ENCODE data around the gene NAA60. TPM values are rescaled to one million over a fixed set of nuclear protein-coding genes. Genes with fewer than 3 reads are reported as not detected.

The NAA60 gene
- polyA plus RNA-seq, 1 of the 3 experiments (the other 2 are of a cell fraction) = 17.2 TPM

- TF ChIP-seq SIN3A (IDR thresholded peaks at IDR 0.05; ENCODE audit: borderline replicate concordance, low read depth, low read length) = no peak
- no peak for TF ChIP-seq MEF2A (IDR thresholded peaks at IDR 0.05; ENCODE audit: borderline replicate concordance, low read depth)
- TF ChIP-seq PBX3 (IDR thresholded peaks at IDR 0.05) = no peak
- TF ChIP-seq YY1 (IDR thresholded peaks at IDR 0.05; ENCODE audit: low read depth) = no peak
- no peak for TF ChIP-seq JUND (IDR thresholded peaks at IDR 0.05)
- TF ChIP-seq REST (IDR thresholded peaks at IDR 0.05; ENCODE audit: low read depth, low read length) = no peak
- TF ChIP-seq ZBTB33 (IDR thresholded peaks at IDR 0.05; ENCODE audit: borderline replicate concordance, low read depth) = no peak
- TF ChIP-seq FOXM1 (IDR thresholded peaks at IDR 0.05; ENCODE audit: low read depth) = no peak
- TF ChIP-seq USF2 (IDR thresholded peaks at IDR 0.05; ENCODE audit: borderline replicate concordance, low read depth, low read length) = no peak
- TF ChIP-seq TAF1 (IDR thresholded peaks at IDR 0.05; ENCODE audit: borderline replicate concordance, low read depth, low read length) = no peak
- TF ChIP-seq USF1 (IDR thresholded peaks at IDR 0.05; ENCODE audit: borderline replicate concordance, low read depth) = no peak
- TF ChIP-seq RFX5 (IDR thresholded peaks at IDR 0.05; ENCODE audit: low read length) = no peak
- TF ChIP-seq RAD21 (IDR thresholded peaks at IDR 0.05; ENCODE audit: low read length) = no peak
- TF ChIP-seq NFIC (IDR thresholded peaks at IDR 0.05; ENCODE audit: borderline replicate concordance) = no peak
- no peak for TF ChIP-seq FOXJ3 (CRISPR knock-in tag; IDR thresholded peaks at IDR 0.05)
- no peak for TF ChIP-seq TEAD4 (IDR thresholded peaks at IDR 0.05; ENCODE audit: borderline replicate concordance, insufficient read depth)
- ChIA-PET POLR2A (no interaction called here), CTCF (no interaction called here)
- no peak overlapping the region for H3K4me3 ChIP-seq (ENCODE audit: low read depth in 2 of 2, low read length in 1 of 2)
- peaks cover 19% of the 10 kb centered on the region for H3K79me2 ChIP-seq (ENCODE audit: insufficient read depth)
- H3K9ac ChIP-seq = no peak overlapping the region
- H3K4me1 ChIP-seq (ENCODE audit: control insufficient read depth in 1 of 2, insufficient read depth in 2 of 2, low read depth in 1 of 2, low read length in 1 of 2) = peaks cover 5 to 13% of the 10 kb centered on the region in 2 experiments; a peak in 3 of 4 replicates
- no peak for DNase-seq
- H2AFZ ChIP-seq (ENCODE audit: low read depth) = no peak overlapping the region
- WGBS (ENCODE audit: low lambda C conversion rate) = 84% methylated on average over 10 of the region's 10 CpGs
- no peak overlapping the region for H3K27ac ChIP-seq (ENCODE audit: low read depth in 2 of 2, low read length in 1 of 2)
- no peaks in the 10 kb centered on the region for H3K9me3 ChIP-seq
- H3K9me2 ChIP-seq = no peaks in the 10 kb centered on the region
- no peaks in the 10 kb centered on the region for H3K27me3 ChIP-seq (ENCODE audit: insufficient read depth)
- H4K20me1 ChIP-seq (ENCODE audit: insufficient read depth) = peaks cover 5% of the 10 kb centered on the region
- no peaks in the 10 kb centered on the region for H3K36me3 ChIP-seq (replicated peaks in 1 of 2; ENCODE audit: control insufficient read depth in 1 of 2, insufficient read depth in 2 of 2, low read length in 1 of 2)
- H3F3A ChIP-seq (replicated peaks; ENCODE audit: insufficient read depth) = no peaks in the 10 kb centered on the region
- no peak overlapping the region for H3K4me2 ChIP-seq
These were observed 11.2 kb downstream of the NAA60 start for GRCh38 chr16:3454631-3455147.
